Measurements from ENCODE around the gene SGSM2.

DNA sequence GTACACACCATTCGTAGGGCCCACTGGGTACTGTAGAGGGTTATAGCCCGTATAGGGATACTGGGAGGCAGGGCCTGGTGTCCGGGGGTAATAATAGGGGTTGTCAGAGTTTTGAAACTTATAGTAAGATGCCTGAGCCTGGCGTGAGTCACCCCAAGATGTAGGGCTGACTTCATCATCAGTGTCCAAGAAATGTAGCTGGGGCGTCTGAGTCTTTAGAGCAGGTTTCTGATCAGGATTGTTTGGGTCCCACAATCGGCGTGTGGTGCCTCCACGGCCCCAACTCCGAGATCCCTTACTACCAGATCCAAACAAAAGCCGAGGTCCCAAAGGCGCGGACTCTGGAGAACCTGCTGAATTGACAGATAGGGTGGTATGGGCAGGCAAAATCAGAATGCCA is 38.2 kb upstream of the SGSM2 start:
- TF ChIP-seq, protein P1, sequence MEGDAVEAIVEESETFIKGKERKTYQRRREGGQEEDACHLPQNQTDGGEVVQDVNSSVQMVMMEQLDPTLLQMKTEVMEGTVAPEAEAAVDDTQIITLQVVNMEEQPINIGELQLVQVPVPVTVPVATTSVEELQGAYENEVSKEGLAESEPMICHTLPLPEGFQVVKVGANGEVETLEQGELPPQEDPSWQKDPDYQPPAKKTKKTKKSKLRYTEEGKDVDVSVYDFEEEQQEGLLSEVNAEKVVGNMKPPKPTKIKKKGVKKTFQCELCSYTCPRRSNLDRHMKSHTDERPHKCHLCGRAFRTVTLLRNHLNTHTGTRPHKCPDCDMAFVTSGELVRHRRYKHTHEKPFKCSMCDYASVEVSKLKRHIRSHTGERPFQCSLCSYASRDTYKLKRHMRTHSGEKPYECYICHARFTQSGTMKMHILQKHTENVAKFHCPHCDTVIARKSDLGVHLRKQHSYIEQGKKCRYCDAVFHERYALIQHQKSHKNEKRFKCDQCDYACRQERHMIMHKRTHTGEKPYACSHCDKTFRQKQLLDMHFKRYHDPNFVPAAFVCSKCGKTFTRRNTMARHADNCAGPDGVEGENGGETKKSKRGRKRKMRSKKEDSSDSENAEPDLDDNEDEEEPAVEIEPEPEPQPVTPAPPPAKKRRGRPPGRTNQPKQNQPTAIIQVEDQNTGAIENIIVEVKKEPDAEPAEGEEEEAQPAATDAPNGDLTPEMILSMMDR (IDR thresholded peaks at IDR 0.05) = no peak
- no peak for TF ChIP-seq POLR2A (IDR thresholded peaks at IDR 0.05)
